Cardiac fibroblast (primary cell): ENCODE data around the gene RABL3.
"Not testable (repeated sequence)": the region's sequence is repeated elsewhere in the genome, so short reads cannot be mapped to it uniquely, and the experiment has no call there.

Source experiments
- DNase-seq, 2 donors: peaks; one replicate each; pipeline versions ENCODE4 v3.0.0 to v3.0.0-alpha.2; 2010; ENCODE audit warnings: low read depth in 2 of 2
- H3K4me3 ChIP-seq, 2 donors: replicated peaks in 1 of 2; 1 replicate in 1 of 2; 2 replicates in 1 of 2; pipeline ENCODE4 v1.5.1; 2011; ENCODE audit warnings: low read depth in 2 of 2, low read length in 2 of 2, mild to moderate bottlenecking in 2 of 2, moderate library complexity in 1 of 2
- TF ChIP-seq, protein P1 (sequence below): IDR thresholded peaks from one replicate; pipeline ENCODE4 v1.5.1; 2011; ENCODE audit warnings: low read depth, mild to moderate bottlenecking, low read length, inconsistent platforms

The RABL3 gene

DNA sequence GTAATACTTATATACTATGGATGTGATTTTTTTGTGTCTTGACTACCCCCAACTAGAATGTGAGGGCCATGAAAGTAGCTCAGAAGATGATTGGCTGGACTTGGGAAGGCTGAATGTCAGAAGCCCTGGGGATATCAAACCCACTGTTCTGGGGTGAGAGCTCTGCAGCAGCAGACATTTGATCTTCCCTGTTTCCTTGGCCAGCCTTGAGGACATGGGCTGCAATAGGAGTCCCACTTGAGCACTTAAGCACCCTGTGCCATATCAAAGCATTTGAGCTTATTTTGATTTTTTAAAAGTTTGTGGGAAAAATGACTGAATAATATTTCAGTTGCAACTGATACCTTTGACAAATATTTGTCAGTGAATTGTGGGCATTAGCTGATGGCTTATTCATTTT is 21.9 kb upstream of the RABL3 start:
- no peak overlapping the region for H3K4me3 ChIP-seq
- no peak for DNase-seq
- TF ChIP-seq, protein P1, sequence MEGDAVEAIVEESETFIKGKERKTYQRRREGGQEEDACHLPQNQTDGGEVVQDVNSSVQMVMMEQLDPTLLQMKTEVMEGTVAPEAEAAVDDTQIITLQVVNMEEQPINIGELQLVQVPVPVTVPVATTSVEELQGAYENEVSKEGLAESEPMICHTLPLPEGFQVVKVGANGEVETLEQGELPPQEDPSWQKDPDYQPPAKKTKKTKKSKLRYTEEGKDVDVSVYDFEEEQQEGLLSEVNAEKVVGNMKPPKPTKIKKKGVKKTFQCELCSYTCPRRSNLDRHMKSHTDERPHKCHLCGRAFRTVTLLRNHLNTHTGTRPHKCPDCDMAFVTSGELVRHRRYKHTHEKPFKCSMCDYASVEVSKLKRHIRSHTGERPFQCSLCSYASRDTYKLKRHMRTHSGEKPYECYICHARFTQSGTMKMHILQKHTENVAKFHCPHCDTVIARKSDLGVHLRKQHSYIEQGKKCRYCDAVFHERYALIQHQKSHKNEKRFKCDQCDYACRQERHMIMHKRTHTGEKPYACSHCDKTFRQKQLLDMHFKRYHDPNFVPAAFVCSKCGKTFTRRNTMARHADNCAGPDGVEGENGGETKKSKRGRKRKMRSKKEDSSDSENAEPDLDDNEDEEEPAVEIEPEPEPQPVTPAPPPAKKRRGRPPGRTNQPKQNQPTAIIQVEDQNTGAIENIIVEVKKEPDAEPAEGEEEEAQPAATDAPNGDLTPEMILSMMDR: no peak

DNA sequence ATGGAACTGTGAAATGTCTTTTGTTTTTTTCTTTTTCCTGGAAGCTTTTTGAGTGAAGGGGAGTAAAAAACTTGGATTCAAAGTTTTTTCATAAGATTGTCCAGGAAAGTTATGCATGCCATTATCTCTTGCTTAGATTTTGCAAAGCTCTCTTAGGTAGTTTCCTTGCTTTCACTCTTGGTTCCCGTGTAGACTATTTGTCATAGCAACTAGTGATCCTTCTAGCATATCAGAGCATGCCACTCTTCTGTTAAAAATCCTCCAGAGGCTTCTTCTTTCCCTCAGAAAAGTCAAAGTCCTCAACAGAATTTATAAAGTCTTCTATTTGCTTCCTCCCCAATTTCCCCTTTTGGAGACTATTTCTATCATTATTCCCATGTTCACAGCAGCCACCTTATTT is 21.3 kb upstream of the RABL3 start:
- DNase-seq: peak in 1 of 2 donors; percentile 8
- no peak overlapping the region for H3K4me3 ChIP-seq
- TF ChIP-seq, protein P1: no peak

DNA sequence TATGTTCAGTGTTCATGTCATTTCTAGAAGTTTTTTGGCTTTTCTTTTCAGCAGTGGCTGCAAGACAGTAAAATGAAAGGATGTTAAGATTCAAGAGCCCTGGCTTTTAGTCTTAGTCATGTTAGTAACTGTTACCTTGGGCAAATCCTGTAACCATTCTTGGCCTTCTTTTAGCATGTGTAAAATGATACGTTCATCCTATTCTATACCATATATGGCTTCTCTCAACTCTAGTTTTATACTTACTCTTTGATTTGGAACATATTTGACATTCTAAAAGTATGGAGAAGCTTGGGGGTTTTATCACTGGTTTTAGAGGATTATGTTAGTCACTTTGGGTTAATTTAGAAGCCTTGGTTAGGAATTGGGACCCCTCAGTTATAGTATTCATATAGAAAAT is 20.3 kb upstream of the RABL3 start:
- TF ChIP-seq, protein P1: no peak
- H3K4me3 ChIP-seq: no peak overlapping the region
- DNase-seq: peak in 1 of 2 donors; percentile 10

DNA sequence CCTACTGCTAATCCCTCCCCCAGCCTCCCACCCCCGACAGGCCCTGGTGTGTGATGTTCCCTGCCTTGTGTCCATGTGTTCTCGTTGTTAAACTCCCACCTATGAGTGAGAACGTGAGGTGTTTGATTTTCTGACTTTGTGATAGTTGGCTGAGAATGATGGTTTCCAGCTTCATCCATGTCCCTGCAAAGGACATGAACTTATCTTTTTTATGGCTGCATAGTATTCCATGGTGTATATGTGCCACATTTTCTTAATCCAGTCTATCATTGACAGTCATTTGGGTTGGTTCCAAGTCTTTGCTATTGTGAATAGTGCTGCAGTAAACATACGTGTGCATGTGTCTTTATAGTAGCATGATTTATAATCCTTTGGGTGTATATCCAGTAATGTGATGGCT is 16.2 kb upstream of the RABL3 start:
- H3K4me3 ChIP-seq, DNase-seq: not testable (repeated sequence)

DNA sequence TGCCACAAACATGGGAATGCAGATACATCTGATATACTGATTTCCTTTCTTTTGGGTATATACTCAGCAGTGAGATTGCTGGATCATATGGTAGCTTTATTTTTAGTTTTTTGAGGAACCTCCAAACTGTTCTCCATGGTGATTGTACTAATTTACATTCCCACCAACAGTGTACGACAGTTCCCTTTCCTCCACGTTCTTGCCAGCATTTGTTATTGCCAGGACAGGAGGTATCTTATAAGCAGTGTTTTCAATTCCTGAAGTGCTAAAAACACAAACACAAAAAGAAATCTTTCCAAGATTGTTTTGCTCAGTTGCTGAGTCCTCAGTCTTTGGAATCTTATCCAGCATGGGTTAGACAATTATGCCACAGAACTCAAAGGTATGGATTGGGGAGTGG is 13.7 kb upstream of the RABL3 start:
- DNase-seq: no peak
- no peak overlapping the region for H3K4me3 ChIP-seq
- TF ChIP-seq, protein P1: no peak

DNA sequence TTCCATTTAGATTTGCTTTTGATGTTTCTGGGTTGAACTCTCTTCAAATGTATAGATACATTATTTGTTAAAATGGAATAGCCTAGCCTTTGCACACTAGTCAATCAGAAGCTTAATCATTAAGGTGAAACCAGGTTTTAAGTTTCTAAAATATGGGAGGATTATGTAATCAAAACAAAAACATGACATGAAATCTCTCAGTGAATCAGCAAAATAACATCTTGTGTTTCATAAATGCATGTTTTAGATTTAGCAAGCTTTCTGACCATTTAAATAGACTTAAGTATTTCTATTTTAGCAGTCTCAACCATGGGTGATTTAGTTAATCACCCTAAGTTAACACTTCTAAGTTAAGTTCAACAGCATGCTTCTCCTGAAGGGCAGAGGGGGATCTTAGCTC is 11.5 kb upstream of the RABL3 start:
- TF ChIP-seq, protein P1: no peak
- DNase-seq: peak in 1 of 2 donors; percentile 63
- H3K4me3 ChIP-seq: no peak overlapping the region

DNA sequence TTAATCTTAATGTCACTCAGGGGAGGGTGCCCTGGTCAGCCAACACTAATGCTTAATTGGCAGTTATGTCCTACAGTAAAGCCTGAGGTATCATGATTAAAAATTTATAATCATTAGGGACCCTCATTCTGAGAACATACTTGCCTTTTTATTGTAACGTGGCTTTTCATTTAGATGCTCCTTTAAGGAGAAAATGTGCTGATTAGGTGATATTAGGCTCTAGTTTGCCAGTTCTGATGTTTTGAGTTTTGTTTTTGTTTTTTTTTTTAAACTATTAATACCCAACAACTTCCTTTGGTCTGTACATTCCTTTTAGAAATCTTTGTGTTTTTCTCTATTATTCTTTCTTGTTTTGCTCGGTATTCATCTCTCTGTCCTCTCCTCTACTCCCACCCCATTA is 10.5 kb upstream of the RABL3 start:
- H3K4me3 ChIP-seq: no peak overlapping the region
- DNase-seq: no peak
- TF ChIP-seq, protein P1: no peak

DNA sequence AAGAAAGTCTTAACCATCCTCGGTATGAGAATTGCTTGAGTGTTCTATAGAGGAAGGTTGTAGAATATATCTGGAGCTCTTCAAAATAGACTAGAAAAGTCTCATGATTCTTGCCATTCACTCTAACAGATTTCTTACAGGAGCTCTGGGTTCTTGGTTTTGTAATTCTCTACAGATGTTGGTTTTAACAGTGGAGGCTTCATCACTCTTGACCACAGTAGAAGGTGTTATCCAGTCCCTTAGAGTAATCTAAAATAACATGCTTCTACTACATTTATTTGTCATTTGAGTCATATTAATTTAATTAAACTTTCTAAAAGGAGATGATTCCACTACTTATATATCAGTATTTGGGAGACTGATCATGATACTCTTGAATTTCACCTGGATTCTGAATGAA is 9.9 kb upstream of the RABL3 start:
- TF ChIP-seq, protein P1: no peak
- DNase-seq: no peak
- H3K4me3 ChIP-seq: no peak overlapping the region
